C4-2B (cell line): ENCODE data around the gene TRAPPC6A.

Experiments used
- ZFX ChIP-seq: fragments of 450-650 bp; IDR thresholded peaks from 2 replicates; pipeline ENCODE4 v1.6.1; 2017
- TF ChIP-seq, protein P1 (sequence below): fragments of 450-650 bp; conservative IDR thresholded peaks from 2 replicates; pipeline ENCODE4 v1.5.1; 2017; ENCODE audit warnings: mild to moderate bottlenecking

DNA sequence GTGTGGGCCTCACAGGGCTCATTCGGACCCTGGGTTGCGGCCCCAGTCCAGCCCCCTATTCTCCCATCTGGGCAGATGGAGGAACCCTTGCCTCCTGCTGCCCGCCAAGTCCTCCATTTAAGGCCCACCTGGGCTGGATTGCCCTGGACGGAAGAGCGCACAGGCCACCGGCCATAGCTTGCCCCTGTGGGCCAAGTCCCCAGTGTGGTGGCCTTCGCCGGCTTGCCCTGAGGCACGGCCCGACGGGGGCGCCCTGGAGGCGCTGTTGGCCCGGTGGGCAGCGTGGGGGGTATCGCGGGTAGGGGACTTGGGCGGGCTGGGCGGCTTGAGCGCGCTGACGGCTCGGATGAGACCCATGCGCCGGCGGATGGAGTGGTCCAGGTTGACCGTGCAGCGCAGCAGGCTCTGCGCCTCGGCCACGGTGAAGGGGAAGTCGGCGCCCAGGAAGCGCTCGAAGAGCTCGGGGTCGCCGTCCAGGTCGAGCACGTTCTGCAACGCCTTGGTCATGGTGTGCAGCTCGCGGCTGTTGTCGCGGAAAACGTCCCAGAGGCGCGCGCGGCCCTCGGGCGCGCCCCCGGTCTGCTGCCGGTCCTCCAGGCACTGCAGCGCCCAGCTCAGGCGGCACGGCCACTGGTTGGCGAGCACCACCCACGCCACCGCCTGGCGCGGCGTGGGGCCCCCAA is 26.1 kb downstream of the TRAPPC6A start:
- TF ChIP-seq, protein P1, sequence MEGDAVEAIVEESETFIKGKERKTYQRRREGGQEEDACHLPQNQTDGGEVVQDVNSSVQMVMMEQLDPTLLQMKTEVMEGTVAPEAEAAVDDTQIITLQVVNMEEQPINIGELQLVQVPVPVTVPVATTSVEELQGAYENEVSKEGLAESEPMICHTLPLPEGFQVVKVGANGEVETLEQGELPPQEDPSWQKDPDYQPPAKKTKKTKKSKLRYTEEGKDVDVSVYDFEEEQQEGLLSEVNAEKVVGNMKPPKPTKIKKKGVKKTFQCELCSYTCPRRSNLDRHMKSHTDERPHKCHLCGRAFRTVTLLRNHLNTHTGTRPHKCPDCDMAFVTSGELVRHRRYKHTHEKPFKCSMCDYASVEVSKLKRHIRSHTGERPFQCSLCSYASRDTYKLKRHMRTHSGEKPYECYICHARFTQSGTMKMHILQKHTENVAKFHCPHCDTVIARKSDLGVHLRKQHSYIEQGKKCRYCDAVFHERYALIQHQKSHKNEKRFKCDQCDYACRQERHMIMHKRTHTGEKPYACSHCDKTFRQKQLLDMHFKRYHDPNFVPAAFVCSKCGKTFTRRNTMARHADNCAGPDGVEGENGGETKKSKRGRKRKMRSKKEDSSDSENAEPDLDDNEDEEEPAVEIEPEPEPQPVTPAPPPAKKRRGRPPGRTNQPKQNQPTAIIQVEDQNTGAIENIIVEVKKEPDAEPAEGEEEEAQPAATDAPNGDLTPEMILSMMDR: no peak
- TF ChIP-seq ZFX: no peak
